ENCODE data around the gene PRPSAP2.

PRPSAP2 gene

DNA sequence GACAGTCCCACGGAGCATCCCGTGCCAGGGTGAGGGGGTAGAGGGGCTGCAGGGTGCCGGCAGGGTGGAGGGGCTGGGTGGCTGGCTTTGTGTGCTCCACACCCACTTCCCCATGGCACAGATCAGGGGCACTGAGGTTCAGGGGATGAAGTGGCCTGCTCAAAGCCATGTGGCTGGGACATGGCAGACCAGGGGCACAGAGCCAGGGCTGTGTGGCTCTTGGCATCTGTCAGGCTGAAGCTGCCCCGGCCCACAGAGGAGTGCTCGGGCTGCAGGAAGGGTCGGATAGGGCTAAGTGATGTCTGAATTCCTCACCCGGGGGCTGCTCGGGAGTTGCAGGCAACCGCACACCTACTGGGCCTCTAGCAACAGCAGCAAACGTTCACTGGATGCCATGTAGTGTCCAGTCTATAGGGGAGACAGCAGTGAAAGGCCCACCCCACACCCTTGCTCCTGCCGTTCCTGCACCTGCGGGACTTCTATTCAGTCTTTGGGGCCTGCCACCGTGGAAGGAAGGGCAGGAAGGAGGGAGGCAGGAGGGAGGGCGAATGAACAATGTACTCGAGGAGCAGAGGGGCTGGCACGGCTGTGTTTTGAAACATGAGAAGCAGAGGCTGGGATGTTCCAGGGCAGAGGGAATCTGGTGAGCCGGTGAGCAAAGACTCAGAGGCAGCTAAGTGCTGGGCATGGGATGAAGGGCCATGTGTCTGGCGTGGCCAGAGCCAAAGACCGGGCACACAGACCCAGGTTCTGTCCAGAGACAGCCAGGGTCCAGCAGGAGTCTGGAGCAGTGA lies 109.1 kb downstream of the PRPSAP2 start:
- TF ChIP-seq, protein P1, sequence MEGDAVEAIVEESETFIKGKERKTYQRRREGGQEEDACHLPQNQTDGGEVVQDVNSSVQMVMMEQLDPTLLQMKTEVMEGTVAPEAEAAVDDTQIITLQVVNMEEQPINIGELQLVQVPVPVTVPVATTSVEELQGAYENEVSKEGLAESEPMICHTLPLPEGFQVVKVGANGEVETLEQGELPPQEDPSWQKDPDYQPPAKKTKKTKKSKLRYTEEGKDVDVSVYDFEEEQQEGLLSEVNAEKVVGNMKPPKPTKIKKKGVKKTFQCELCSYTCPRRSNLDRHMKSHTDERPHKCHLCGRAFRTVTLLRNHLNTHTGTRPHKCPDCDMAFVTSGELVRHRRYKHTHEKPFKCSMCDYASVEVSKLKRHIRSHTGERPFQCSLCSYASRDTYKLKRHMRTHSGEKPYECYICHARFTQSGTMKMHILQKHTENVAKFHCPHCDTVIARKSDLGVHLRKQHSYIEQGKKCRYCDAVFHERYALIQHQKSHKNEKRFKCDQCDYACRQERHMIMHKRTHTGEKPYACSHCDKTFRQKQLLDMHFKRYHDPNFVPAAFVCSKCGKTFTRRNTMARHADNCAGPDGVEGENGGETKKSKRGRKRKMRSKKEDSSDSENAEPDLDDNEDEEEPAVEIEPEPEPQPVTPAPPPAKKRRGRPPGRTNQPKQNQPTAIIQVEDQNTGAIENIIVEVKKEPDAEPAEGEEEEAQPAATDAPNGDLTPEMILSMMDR (IDR thresholded peaks at IDR 0.05; ENCODE audit: low read depth, low read length, missing control alignments) = no peak
- H3K4me3 ChIP-seq (replicated peaks; ENCODE audit: low read depth, low read length) = no peak overlapping the region
- no peak for DNase-seq (ENCODE audit: extremely low read depth, low read depth)

GRCh38 chr17:18967916-18968315 lies 110.0 kb downstream of the PRPSAP2 start:
- TF ChIP-seq, protein P1 (IDR thresholded peaks at IDR 0.05; ENCODE audit: low read depth, low read length, missing control alignments) = no peak
- H3K4me3 ChIP-seq (replicated peaks; ENCODE audit: low read depth, low read length) = no peak overlapping the region
- no peak for DNase-seq (ENCODE audit: extremely low read depth, low read depth)

DNA sequence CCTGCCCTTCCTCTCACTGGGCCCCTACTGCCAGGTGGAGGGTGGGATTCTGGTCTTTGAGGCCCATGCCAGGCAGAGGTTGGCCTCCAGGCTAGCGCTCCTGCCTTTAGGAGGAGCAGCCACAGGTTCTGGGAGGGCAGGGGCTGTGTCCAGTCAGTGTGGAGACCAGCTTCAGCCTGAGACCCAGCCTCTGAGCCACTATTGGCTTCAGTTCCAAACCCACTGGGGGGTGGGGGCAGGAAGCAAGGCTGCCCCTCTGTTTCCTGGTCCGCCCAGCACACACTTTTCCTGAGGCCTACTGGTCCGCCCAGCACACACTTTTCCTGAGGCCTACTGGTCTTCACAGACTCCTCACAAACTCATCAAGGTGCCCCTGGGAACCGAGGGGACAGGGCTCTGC lies 110.4 kb downstream of the PRPSAP2 start:
- no peak for DNase-seq (ENCODE audit: extremely low read depth, low read depth)
- no peak overlapping the region for H3K4me3 ChIP-seq (replicated peaks; ENCODE audit: low read depth, low read length)
- TF ChIP-seq, protein P1 (IDR thresholded peaks at IDR 0.05; ENCODE audit: low read depth, low read length, missing control alignments) = no peak

DNA sequence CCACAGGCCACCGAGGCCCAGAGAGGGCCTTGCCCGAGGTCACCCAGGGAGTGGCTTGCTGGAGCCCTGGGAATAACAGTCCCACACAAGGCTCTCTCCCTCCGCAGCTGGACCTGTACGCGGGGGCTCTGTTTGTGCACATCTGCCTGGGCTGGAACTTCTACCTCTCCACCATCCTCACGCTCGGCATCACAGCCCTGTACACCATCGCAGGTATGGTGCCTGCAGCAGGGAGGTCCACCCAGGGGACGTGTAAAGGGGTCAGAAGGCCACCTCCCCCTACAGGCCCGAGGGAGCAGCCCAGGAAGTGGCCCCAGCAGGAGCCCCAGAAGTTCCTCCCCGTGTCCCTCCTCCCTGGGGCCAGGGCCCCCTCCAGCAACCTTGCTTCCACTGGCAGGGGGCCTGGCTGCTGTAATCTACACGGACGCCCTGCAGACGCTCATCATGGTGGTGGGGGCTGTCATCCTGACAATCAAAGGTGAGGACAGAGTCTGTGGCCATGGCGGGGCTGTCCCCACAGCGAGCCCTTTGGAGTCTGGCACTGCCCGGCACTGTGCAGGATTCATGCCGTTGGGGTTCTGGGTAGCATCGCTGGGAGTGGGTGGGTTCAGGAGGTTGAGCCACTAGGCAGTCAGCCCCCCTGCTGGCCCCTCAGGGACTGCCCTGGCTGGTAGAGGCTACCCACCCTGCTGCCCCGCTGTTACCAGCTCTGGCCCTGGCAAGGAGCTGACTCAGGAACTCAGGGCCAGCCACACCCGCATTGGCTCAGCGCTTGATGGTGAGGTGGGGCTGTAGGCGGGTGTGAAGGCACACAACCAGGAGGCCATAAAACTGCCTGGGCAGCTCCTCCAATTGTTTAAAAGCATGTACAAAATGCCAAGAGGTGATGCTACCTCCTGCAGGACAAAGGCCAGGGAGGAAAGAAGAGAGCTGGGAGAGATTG lies 111.3 kb downstream of the PRPSAP2 start:
- DNase-seq (ENCODE audit: extremely low read depth, low read depth) = no peak
- no peak overlapping the region for H3K4me3 ChIP-seq (replicated peaks; ENCODE audit: low read depth, low read length)
- TF ChIP-seq, protein P1 (IDR thresholded peaks at IDR 0.05; ENCODE audit: low read depth, low read length, missing control alignments) = no peak

DNA sequence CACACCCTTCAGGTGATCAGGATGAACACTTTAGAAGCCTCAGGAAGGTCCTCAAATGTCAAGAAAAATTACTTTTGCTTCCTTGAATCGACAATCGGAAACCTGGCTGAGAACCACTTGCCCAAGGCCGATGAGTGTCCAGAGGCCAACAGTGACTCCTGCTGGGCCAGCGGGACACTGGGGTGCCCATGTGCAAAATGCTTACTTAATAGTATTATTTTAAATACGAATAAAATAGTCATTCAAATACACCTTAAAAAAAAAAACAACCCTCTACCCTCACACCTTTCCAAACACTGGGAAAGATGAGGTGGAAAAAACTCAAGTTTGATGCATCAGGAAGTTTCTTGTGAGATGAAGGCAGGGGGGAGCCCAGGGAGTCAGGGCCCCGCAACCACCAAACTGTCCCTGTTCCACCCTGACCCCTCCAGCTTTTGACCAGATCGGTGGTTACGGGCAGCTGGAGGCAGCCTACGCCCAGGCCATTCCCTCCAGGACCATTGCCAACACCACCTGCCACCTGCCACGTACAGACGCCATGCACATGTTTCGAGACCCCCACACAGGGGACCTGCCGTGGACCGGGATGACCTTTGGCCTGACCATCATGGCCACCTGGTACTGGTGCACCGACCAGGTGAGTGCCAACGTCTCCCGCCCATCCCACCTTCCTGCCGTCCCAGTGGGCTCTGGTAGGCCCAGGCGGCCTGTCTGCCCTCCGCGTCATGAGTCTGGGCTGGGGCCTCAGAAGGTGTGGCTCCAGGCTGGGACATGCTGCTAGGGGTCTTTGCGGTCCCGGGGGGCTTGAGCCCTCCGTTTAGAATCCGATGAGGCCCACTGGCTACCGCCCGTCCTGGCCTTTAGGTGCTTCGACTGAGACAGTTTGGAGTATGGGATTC lies 112.9 kb downstream of the PRPSAP2 start:
- H3K4me3 ChIP-seq (replicated peaks; ENCODE audit: low read depth, low read length) = no peak overlapping the region
- TF ChIP-seq, protein P1 (IDR thresholded peaks at IDR 0.05; ENCODE audit: low read depth, low read length, missing control alignments) = peak; percentile 19
- no peak for DNase-seq (ENCODE audit: extremely low read depth, low read depth)

GRCh38 chr17:18971801-18972200 lies 113.9 kb downstream of the PRPSAP2 start:
- TF ChIP-seq, protein P1 (IDR thresholded peaks at IDR 0.05; ENCODE audit: low read depth, low read length, missing control alignments) = no peak
- no peak for DNase-seq (ENCODE audit: extremely low read depth, low read depth)
- H3K4me3 ChIP-seq (replicated peaks; ENCODE audit: low read depth, low read length) = no peak overlapping the region
